ENCODE data around the gene RBM38. TPM values are rescaled to one million over a fixed set of nuclear protein-coding genes. Genes with fewer than 3 reads are reported as not detected.

The RBM38 gene
- total RNA-seq, 1 donor from 2014 or later, result 33.4 TPM

- no peak overlapping the region for H3K4me3 Mint-ChIP-seq
- H3K36me3 Mint-ChIP-seq (ENCODE audit: low read depth), result no peaks in the 10 kb centered on the region
- no peak for DNase-seq (ENCODE audit: low read depth, low spot score)
- H3K4me1 Mint-ChIP-seq, result peaks cover 20% of the 10 kb centered on the region
- no peak for TF ChIP-seq CTCF (conservative IDR thresholded peaks at IDR 0.05)
- H3K9me3 Mint-ChIP-seq, result no peaks in the 10 kb centered on the region
- peak overlapping the region; percentile 43 for H3K27ac Mint-ChIP-seq (ENCODE audit: unreplicated experiment)
- no peaks in the 10 kb centered on the region for H3K27me3 Mint-ChIP-seq (ENCODE audit: low read depth)
Observed at GRCh38 chr20:57401565-57401918, 10.3 kb downstream of the RBM38 start.

- no peak for DNase-seq (ENCODE audit: low read depth, low spot score)
- TF ChIP-seq CTCF (conservative IDR thresholded peaks at IDR 0.05), result no peak
- no peaks in the 10 kb centered on the region for H3K9me3 Mint-ChIP-seq
- H3K4me1 Mint-ChIP-seq, result peaks cover 16% of the 10 kb centered on the region
- H3K4me3 Mint-ChIP-seq, result no peak overlapping the region
- no peaks in the 10 kb centered on the region for H3K36me3 Mint-ChIP-seq (ENCODE audit: low read depth)
- no peak overlapping the region for H3K27ac Mint-ChIP-seq (ENCODE audit: unreplicated experiment)
- no peaks in the 10 kb centered on the region for H3K27me3 Mint-ChIP-seq (ENCODE audit: low read depth)
Observed at GRCh38 chr20:57402206-57403125, 11.3 kb downstream of the RBM38 start.

GRCh38 chr20:57403216-57403615 is 12.0 kb downstream of the RBM38 start:
- Mint-ChIP-seq H3K36me3 (ENCODE audit: low read depth) (no peaks in the 10 kb centered on the region), H3K9me3 (no peaks in the 10 kb centered on the region), H3K4me1 (peaks cover 9% of the 10 kb centered on the region), H3K4me3 (no peak overlapping the region), H3K27me3 (ENCODE audit: low read depth) (no peaks in the 10 kb centered on the region), H3K27ac (ENCODE audit: unreplicated experiment) (no peak overlapping the region)
- DNase-seq (ENCODE audit: low read depth, low spot score), result no peak
- no peak for TF ChIP-seq CTCF (conservative IDR thresholded peaks at IDR 0.05)

- no peaks in the 10 kb centered on the region for H3K36me3 Mint-ChIP-seq (ENCODE audit: low read depth)
- H3K4me1 Mint-ChIP-seq, result peaks cover 5% of the 10 kb centered on the region
Observed at GRCh38 chr20:57404006-57404405, 12.8 kb downstream of the RBM38 start.

GRCh38 chr20:57404419-57405072 is 13.3 kb downstream of the RBM38 start:
- H3K27ac Mint-ChIP-seq (ENCODE audit: unreplicated experiment), result no peak overlapping the region
- H3K4me3 Mint-ChIP-seq, result no peak overlapping the region
- H3K27me3 Mint-ChIP-seq (ENCODE audit: low read depth), result no peaks in the 10 kb centered on the region
- no peaks in the 10 kb centered on the region for H3K9me3 Mint-ChIP-seq
- no peak for TF ChIP-seq CTCF (conservative IDR thresholded peaks at IDR 0.05)
- no peaks in the 10 kb centered on the region for H3K36me3 Mint-ChIP-seq (ENCODE audit: low read depth)
- DNase-seq (ENCODE audit: low read depth, low spot score), result no peak
- H3K4me1 Mint-ChIP-seq, result peaks cover 2% of the 10 kb centered on the region

More at GRCh38 chr20:57404006-57404405, 12.8 kb downstream of the RBM38 start:
- no peak for TF ChIP-seq CTCF (conservative IDR thresholded peaks at IDR 0.05)
- Mint-ChIP-seq H3K27ac (ENCODE audit: unreplicated experiment) (no peak overlapping the region), H3K9me3 (no peaks in the 10 kb centered on the region), H3K27me3 (ENCODE audit: low read depth) (no peaks in the 10 kb centered on the region), H3K4me3 (no peak overlapping the region)
- no peak for DNase-seq (ENCODE audit: low read depth, low spot score)
